Measurements from ENCODE around the gene BEND4. TPM values are rescaled to one million over a fixed set of nuclear protein-coding genes. Genes with fewer than 3 reads are reported as not detected.

Gene BEND4
- total and polyA plus RNA-seq, 11 donors: 0.01 to 0.28 (median 0.04) TPM; not detected in 6

DNA sequence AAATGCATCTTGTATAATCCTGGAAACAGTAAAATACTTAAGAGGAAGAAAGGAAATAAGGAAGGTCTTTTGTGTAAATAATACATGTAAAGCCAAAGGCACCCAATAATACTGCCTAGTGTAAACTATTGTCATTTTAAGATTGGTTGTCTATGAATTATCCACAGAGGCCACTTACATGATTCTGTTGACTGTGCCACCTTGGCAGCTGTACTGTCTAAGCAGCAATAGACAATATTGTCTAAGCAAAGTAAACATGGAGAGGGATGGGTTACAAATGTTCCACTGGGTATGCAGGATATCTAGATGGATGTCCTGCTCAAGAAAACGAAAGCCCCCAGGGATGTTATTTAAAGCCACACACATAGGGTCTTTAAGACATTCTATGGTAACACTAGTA is 19.4 kb downstream of the BEND4 start:
- H3K4me3 ChIP-seq: no peak overlapping the region
- H3K27ac ChIP-seq: no peak overlapping the region
- no peaks in the 10 kb centered on the region for H3K36me3 ChIP-seq
- DNase-seq: no peak
- ATAC-seq: no peak
- WGBS, 4 donors: 48 to 73% (median 58%) methylated on average over 1 of the region's 1 CpG
- H3K27me3 ChIP-seq: peaks cover 0 to 3% (median 0%) of the 10 kb centered on the region in 9 donors
- H3K9me3 ChIP-seq: peaks cover 0 to 2% (median 0%) of the 10 kb centered on the region in 12 donors
- no peaks in the 10 kb centered on the region for H3K4me1 ChIP-seq
- intact Hi-C loops (cut with DNase I): no loop called here
- TF ChIP-seq POLR2A (IDR thresholded peaks at IDR 0.05) (no peak), CTCF (IDR thresholded peaks at IDR 0.05) (no peak)

- 78 to 87% (median 82%) methylated on average over 7 of the region's 7 CpGs for WGBS, 4 donors
- Histone ChIP-seq H3K36me3 (no peaks in the 10 kb centered on the region), H3K9me3 (peaks cover 0 to 2% (median 0%) of the 10 kb centered on the region in 12 donors), H3K27me3 (peaks cover 0 to 3% (median 0%) of the 10 kb centered on the region in 9 donors), H3K27ac (no peak overlapping the region), H3K4me3 (no peak overlapping the region), H3K4me1 (no peaks in the 10 kb centered on the region)
- no peak for DNase-seq
- TF ChIP-seq POLR2A (IDR thresholded peaks at IDR 0.05): no peak
- no peak for TF ChIP-seq CTCF (IDR thresholded peaks at IDR 0.05)
- intact Hi-C loops (cut with DNase I): no loop called here
- no peak for ATAC-seq
These were observed 20.4 kb downstream of the BEND4 start for GRCh38 chr4:42132099-42132498.

- Histone ChIP-seq H3K27ac (no peak overlapping the region), H3K4me3 (no peak overlapping the region), H3K4me1 (no peaks in the 10 kb centered on the region), H3K36me3 (no peaks in the 10 kb centered on the region), H3K27me3 (peaks cover 0 to 13% (median 0%) of the 10 kb centered on the region in 9 donors), H3K9me3 (no peaks in the 10 kb centered on the region)
- TF ChIP-seq POLR2A (IDR thresholded peaks at IDR 0.05) (no peak), CTCF (IDR thresholded peaks at IDR 0.05) (no peak)
- 84 to 97% (median 91%) methylated on average over 2 of the region's 2 CpGs for WGBS, 4 donors
- intact Hi-C loops (cut with DNase I): no loop called here
- no peak for DNase-seq
- ATAC-seq: no peak
These were observed 29.3 kb downstream of the BEND4 start for GRCh38 chr4:42123071-42123644.

- no peaks in the 10 kb centered on the region for H3K4me1 ChIP-seq
- no peaks in the 10 kb centered on the region for H3K9me3 ChIP-seq
- H3K27me3 ChIP-seq: peaks cover 0 to 13% (median 0%) of the 10 kb centered on the region in 9 donors
- DNase-seq (no peak), ATAC-seq (no peak)
- WGBS, 4 donors: 83 to 91% (median 89%) methylated on average over 4 of the region's 4 CpGs
- intact Hi-C loops (cut with DNase I): no loop called here
- no peak overlapping the region for H3K27ac ChIP-seq
- no peaks in the 10 kb centered on the region for H3K36me3 ChIP-seq
- no peak overlapping the region for H3K4me3 ChIP-seq
- no peak for TF ChIP-seq CTCF (IDR thresholded peaks at IDR 0.05)
- TF ChIP-seq POLR2A (IDR thresholded peaks at IDR 0.05): no peak
These were observed 30.2 kb downstream of the BEND4 start for GRCh38 chr4:42122237-42122636.

Measured in heart left ventricle (tissue), 16 donors.